ENCODE measurements around the gene OSBPL6.

The OSBPL6 gene

DNA sequence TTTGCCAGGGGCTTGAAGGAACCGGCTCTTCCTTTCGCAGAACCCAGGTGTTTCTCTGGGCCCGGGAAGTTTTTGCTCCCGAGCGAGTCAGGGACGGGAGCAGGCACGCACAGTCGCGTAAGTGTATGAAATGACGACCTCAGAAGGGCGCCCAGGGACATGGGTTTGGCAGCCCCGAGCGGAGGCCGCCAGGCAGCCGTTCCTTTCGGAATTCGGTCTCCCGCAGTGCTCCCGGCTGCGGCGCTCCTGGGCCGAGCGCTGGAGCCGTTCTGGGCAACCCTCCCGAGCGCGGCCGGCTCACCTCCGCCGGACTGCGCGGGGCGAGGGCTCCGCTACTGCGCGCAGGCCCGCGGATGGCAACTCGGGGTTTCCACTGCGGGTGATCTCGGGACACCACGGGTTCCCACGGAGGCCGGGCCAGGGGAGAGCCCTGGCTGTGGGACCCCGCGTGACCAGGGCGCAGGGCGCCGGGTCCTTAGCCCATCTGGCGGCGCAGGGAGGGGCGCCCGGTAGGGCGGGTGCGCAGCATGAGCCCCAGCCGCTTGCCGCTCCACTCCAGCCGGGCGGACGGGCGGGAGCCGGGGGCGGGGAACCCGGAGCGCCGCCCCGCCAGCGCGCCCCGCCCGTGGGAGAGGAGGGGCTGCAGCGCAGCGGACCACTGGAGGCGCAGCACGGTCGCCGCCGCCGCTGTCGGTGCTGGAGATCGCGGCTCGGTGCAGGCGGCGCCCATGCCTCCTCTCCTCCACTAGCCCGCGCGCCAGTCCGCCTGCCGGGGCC is at the start of gene OSBPL6 (continued):
- TF ChIP-seq, protein P1, sequence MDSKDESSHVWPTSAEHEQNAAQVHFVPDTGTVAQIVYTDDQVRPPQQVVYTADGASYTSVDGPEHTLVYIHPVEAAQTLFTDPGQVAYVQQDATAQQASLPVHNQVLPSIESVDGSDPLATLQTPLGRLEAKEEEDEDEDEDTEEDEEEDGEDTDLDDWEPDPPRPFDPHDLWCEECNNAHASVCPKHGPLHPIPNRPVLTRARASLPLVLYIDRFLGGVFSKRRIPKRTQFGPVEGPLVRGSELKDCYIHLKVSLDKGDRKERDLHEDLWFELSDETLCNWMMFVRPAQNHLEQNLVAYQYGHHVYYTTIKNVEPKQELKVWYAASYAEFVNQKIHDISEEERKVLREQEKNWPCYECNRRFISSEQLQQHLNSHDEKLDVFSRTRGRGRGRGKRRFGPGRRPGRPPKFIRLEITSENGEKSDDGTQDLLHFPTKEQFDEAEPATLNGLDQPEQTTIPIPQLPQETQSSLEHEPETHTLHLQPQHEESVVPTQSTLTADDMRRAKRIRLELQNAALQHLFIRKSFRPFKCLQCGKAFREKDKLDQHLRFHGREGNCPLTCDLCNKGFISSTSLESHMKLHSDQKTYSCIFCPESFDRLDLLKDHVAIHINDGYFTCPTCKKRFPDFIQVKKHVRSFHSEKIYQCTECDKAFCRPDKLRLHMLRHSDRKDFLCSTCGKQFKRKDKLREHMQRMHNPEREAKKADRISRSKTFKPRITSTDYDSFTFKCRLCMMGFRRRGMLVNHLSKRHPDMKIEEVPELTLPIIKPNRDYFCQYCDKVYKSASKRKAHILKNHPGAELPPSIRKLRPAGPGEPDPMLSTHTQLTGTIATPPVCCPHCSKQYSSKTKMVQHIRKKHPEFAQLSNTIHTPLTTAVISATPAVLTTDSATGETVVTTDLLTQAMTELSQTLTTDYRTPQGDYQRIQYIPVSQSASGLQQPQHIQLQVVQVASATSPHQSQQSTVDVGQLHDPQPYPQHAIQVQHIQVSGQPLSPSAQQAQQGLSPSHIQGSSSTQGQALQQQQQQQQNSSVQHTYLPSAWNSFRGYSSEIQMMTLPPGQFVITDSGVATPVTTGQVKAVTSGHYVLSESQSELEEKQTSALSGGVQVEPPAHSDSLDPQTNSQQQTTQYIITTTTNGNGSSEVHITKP (tag by site-specific recombination; IDR thresholded peaks at IDR 0.05) = no peak
- TF ChIP-seq ZBTB8A (tag by site-specific recombination; IDR thresholded peaks at IDR 0.05) (peak; percentile 97), ZNF623 (tag by site-specific recombination; IDR thresholded peaks at IDR 0.05) (no peak), OVOL3 (tag by site-specific recombination; IDR thresholded peaks at IDR 0.05) (no peak), KLF1 (tag by site-specific recombination; IDR thresholded peaks at IDR 0.05) (no peak; the same call in 1 of the 2 replicates), ZNF501 (tag by site-specific recombination; IDR thresholded peaks at IDR 0.05) (peak; percentile 89), MEIS1 (CRISPR knock-in tag; IDR thresholded peaks at IDR 0.05; ENCODE audit: borderline replicate concordance) (no peak), ZBTB26 (tag by site-specific recombination; optimal IDR thresholded peaks at IDR 0.05) (peak; percentile 85), KLF10 (tag by site-specific recombination; IDR thresholded peaks at IDR 0.05) (peak; percentile 29; the same call in 1 of the 2 replicates), ZNF19 (tag by site-specific recombination; IDR thresholded peaks at IDR 0.05; ENCODE audit: low read depth) (no peak), ZIC2 (tag by site-specific recombination; IDR thresholded peaks at IDR 0.05) (peak; percentile 94), ZNF843 (tag by site-specific recombination; IDR thresholded peaks at IDR 0.05) (0 out of 2 replicates have a peak, but pooled peaks have one; percentile 15), ZNF600 (tag by site-specific recombination; IDR thresholded peaks at IDR 0.05) (peak; percentile 45; the same call in 1 of the 2 replicates), ZSCAN30 (tag by site-specific recombination; IDR thresholded peaks at IDR 0.05) (peak; percentile 17; the same call in 1 of the 2 replicates), ZBTB44 (tag by site-specific recombination; IDR thresholded peaks at IDR 0.05) (0 out of 2 replicates have a peak, but pooled peaks have one; percentile 52), ZXDB (tag by site-specific recombination; IDR thresholded peaks at IDR 0.05) (peak; percentile 60; the same call in 1 of the 2 replicates), SP7 (tag by site-specific recombination; IDR thresholded peaks at IDR 0.05) (0 out of 2 replicates have a peak, but pooled peaks have one; percentile 27), KLF9 (tag by site-specific recombination; IDR thresholded peaks at IDR 0.05; ENCODE audit: low read depth) (0 out of 2 replicates have a peak, but pooled peaks have one; percentile 21), ZBTB17 (tag by site-specific recombination; IDR thresholded peaks at IDR 0.05) (peak; percentile 78), ZBTB20 (tag by site-specific recombination; IDR thresholded peaks at IDR 0.05) (peak; percentile 99), KLF16 (tag by site-specific recombination; IDR thresholded peaks at IDR 0.05) (no peak)
- TF ChIP-seq, protein P2, sequence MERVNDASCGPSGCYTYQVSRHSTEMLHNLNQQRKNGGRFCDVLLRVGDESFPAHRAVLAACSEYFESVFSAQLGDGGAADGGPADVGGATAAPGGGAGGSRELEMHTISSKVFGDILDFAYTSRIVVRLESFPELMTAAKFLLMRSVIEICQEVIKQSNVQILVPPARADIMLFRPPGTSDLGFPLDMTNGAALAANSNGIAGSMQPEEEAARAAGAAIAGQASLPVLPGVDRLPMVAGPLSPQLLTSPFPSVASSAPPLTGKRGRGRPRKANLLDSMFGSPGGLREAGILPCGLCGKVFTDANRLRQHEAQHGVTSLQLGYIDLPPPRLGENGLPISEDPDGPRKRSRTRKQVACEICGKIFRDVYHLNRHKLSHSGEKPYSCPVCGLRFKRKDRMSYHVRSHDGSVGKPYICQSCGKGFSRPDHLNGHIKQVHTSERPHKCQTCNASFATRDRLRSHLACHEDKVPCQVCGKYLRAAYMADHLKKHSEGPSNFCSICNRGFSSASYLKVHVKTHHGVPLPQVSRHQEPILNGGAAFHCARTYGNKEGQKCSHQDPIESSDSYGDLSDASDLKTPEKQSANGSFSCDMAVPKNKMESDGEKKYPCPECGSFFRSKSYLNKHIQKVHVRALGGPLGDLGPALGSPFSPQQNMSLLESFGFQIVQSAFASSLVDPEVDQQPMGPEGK (tag by site-specific recombination; IDR thresholded peaks at IDR 0.05) = peak; percentile 34
- TF ChIP-seq, protein P3, sequence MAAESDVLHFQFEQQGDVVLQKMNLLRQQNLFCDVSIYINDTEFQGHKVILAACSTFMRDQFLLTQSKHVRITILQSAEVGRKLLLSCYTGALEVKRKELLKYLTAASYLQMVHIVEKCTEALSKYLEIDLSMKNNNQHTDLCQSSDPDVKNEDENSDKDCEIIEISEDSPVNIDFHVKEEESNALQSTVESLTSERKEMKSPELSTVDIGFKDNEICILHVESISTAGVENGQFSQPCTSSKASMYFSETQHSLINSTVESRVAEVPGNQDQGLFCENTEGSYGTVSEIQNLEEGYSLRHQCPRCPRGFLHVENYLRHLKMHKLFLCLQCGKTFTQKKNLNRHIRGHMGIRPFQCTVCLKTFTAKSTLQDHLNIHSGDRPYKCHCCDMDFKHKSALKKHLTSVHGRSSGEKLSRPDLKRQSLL (tag by site-specific recombination; IDR thresholded peaks at IDR 0.05) = peak; percentile 96
- TF ChIP-seq, protein P4, sequence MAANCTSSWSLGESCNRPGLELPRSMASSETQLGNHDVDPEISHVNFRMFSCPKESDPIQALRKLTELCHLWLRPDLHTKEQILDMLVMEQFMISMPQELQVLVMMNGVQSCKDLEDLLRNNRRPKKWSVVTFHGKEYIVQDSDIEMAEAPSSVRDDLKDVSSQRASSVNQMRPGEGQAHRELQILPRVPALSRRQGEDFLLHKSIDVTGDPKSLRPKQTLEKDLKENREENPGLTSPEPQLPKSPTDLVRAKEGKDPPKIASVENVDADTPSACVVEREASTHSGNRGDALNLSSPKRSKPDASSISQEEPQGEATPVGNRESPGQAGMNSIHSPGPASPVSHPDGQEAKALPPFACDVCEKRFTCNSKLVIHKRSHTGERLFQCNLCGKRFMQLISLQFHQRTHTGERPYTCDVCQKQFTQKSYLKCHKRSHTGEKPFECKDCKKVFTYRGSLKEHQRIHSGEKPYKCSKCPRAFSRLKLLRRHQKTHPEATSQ (tag by site-specific recombination; IDR thresholded peaks at IDR 0.05) = no peak; the same call in 1 of the 2 replicates

All from HEK293 (cell line).